ENCODE data around the gene OSBPL9.

Gene OSBPL9

GRCh38 chr1:51615780-51616291, 1.1 kb upstream of the OSBPL9 start:
- Histone ChIP-seq H3K4me1 (ENCODE audit: low read length) (peaks cover 4% of the 10 kb centered on the region), H3K9ac (ENCODE audit: low read length) (no peak overlapping the region), H3K4me3 (ENCODE audit: low read length) (no peak overlapping the region), H3K27me3 (replicated peaks; ENCODE audit: insufficient read depth, low read length) (no peaks in the 10 kb centered on the region), H3K9me3 (replicated peaks; ENCODE audit: insufficient read depth, low read length) (no peaks in the 10 kb centered on the region), H3K9me2 (replicated peaks; ENCODE audit: insufficient read depth, low read length) (no peaks in the 10 kb centered on the region), H3K4me2 (ENCODE audit: low read depth, low read length) (no peak overlapping the region), H3K79me2 (ENCODE audit: low read length) (peaks cover 37% of the 10 kb centered on the region), H3F3A (ENCODE audit: insufficient read depth, low read length) (no peaks in the 10 kb centered on the region), H2AFZ (ENCODE audit: low read length) (no peak overlapping the region), H3K27ac (ENCODE audit: low read length) (no peak overlapping the region), H4K20me1 (ENCODE audit: insufficient read depth, low read length) (no peaks in the 10 kb centered on the region), H3K36me3 (replicated peaks; ENCODE audit: insufficient read depth, low read length) (no peaks in the 10 kb centered on the region)
- TF ChIP-seq CTCF (IDR thresholded peaks at IDR 0.05; ENCODE audit: low read length) (no peak), EZH2phosphoT487 (IDR thresholded peaks at IDR 0.05; ENCODE audit: low read length) (no peak), EZH2 (optimal IDR thresholded peaks at IDR 0.05; ENCODE audit: low read depth, low read length) (no peak)
- DNase-seq = no peak

- no peak overlapping the region for H3K9ac ChIP-seq (ENCODE audit: low read length)
- TF ChIP-seq CTCF (IDR thresholded peaks at IDR 0.05; ENCODE audit: low read length) = no peak
- no peak for TF ChIP-seq EZH2phosphoT487 (IDR thresholded peaks at IDR 0.05; ENCODE audit: low read length)
- no peak for TF ChIP-seq EZH2 (optimal IDR thresholded peaks at IDR 0.05; ENCODE audit: low read depth, low read length)
- H3F3A ChIP-seq (ENCODE audit: insufficient read depth, low read length) = no peaks in the 10 kb centered on the region
- peaks cover 4% of the 10 kb centered on the region for H3K4me1 ChIP-seq (ENCODE audit: low read length)
- H3K27ac ChIP-seq (ENCODE audit: low read length) = no peak overlapping the region
- no peak for DNase-seq
- peak overlapping the region; percentile 43 for H3K4me2 ChIP-seq (ENCODE audit: low read depth, low read length)
- H2AFZ ChIP-seq (ENCODE audit: low read length) = no peak overlapping the region
- no peaks in the 10 kb centered on the region for H3K36me3 ChIP-seq (replicated peaks; ENCODE audit: insufficient read depth, low read length)
- no peaks in the 10 kb centered on the region for H4K20me1 ChIP-seq (ENCODE audit: insufficient read depth, low read length)
- H3K9me3 ChIP-seq (replicated peaks; ENCODE audit: insufficient read depth, low read length) = no peaks in the 10 kb centered on the region
- H3K4me3 ChIP-seq (ENCODE audit: low read length) = 0 out of 2 replicates have a peak overlapping the region, but pooled peaks have one; percentile 19
- no peaks in the 10 kb centered on the region for H3K27me3 ChIP-seq (replicated peaks; ENCODE audit: insufficient read depth, low read length)
- peaks cover 43% of the 10 kb centered on the region for H3K79me2 ChIP-seq (ENCODE audit: low read length)
- H3K9me2 ChIP-seq (replicated peaks; ENCODE audit: insufficient read depth, low read length) = no peaks in the 10 kb centered on the region
Observed at GRCh38 chr1:51616490-51616889, 402 bp upstream of the OSBPL9 start.

DNA sequence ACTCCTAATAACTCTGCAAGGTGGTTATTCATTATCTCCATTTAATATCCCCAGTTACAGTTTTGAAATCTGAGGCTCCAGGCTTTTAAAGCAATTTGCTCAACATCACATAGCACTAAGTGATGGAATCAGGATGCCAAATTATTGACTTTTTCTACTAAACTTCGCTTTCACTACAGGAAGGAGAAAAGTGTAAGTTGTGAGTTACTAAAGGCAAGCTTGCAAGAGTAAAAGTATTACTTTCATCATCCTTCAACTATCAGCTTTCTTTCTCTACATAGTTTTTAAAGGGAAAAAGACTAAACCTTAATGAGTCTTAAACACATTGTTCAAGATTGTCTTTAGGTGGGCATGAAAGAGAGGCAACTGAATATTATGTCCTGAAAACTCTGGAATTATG, 1.8 kb downstream of the OSBPL9 start:
- H3K4me3 ChIP-seq (ENCODE audit: low read length) = no peak overlapping the region
- no peak overlapping the region for H3K27ac ChIP-seq (ENCODE audit: low read length)
- no peaks in the 10 kb centered on the region for H3K9me3 ChIP-seq (replicated peaks; ENCODE audit: insufficient read depth, low read length)
- peaks cover 63% of the 10 kb centered on the region for H3K79me2 ChIP-seq (ENCODE audit: low read length)
- H3K9ac ChIP-seq (ENCODE audit: low read length) = no peak overlapping the region
- no peak for DNase-seq
- H3K4me2 ChIP-seq (ENCODE audit: low read depth, low read length) = no peak overlapping the region
- H3K36me3 ChIP-seq (replicated peaks; ENCODE audit: insufficient read depth, low read length) = no peaks in the 10 kb centered on the region
- TF ChIP-seq EZH2 (optimal IDR thresholded peaks at IDR 0.05; ENCODE audit: low read depth, low read length) (no peak), EZH2phosphoT487 (IDR thresholded peaks at IDR 0.05; ENCODE audit: low read length) (no peak)
- no peaks in the 10 kb centered on the region for H3K9me2 ChIP-seq (replicated peaks; ENCODE audit: insufficient read depth, low read length)
- no peak overlapping the region for H2AFZ ChIP-seq (ENCODE audit: low read length)
- H3F3A ChIP-seq (ENCODE audit: insufficient read depth, low read length) = no peaks in the 10 kb centered on the region
- H3K27me3 ChIP-seq (replicated peaks; ENCODE audit: insufficient read depth, low read length) = no peaks in the 10 kb centered on the region
- H4K20me1 ChIP-seq (ENCODE audit: insufficient read depth, low read length) = no peaks in the 10 kb centered on the region
- peaks cover 4% of the 10 kb centered on the region; the same call in 1 of the 2 replicates for H3K4me1 ChIP-seq (ENCODE audit: low read length)

- no peak overlapping the region for H3K27ac ChIP-seq (ENCODE audit: low read length)
- no peaks in the 10 kb centered on the region for H4K20me1 ChIP-seq (ENCODE audit: insufficient read depth, low read length)
- H3K4me3 ChIP-seq (ENCODE audit: low read length) = no peak overlapping the region
- H3K4me2 ChIP-seq (ENCODE audit: low read depth, low read length) = no peak overlapping the region
- peaks cover 4% of the 10 kb centered on the region; the same call in 1 of the 2 replicates for H3K4me1 ChIP-seq (ENCODE audit: low read length)
- no peak overlapping the region for H2AFZ ChIP-seq (ENCODE audit: low read length)
- H3K9me3 ChIP-seq (replicated peaks; ENCODE audit: insufficient read depth, low read length) = no peaks in the 10 kb centered on the region
- no peaks in the 10 kb centered on the region for H3K36me3 ChIP-seq (replicated peaks; ENCODE audit: insufficient read depth, low read length)
- no peak overlapping the region for H3K9ac ChIP-seq (ENCODE audit: low read length)
- DNase-seq = no peak
- peaks cover 72% of the 10 kb centered on the region for H3K79me2 ChIP-seq (ENCODE audit: low read length)
- no peaks in the 10 kb centered on the region for H3F3A ChIP-seq (ENCODE audit: insufficient read depth, low read length)
- TF ChIP-seq EZH2phosphoT487 (IDR thresholded peaks at IDR 0.05; ENCODE audit: low read length) = no peak
- TF ChIP-seq CTCF (IDR thresholded peaks at IDR 0.05; ENCODE audit: low read length) = no peak
- TF ChIP-seq EZH2 (optimal IDR thresholded peaks at IDR 0.05; ENCODE audit: low read depth, low read length) = no peak
- H3K9me2 ChIP-seq (replicated peaks; ENCODE audit: insufficient read depth, low read length) = no peaks in the 10 kb centered on the region
- no peaks in the 10 kb centered on the region for H3K27me3 ChIP-seq (replicated peaks; ENCODE audit: insufficient read depth, low read length)
Observed at GRCh38 chr1:51620470-51620869, 3.6 kb downstream of the OSBPL9 start.

Measured in MM.1S (cell line).